BE2C (cell line): Measurements from ENCODE around the gene TMEM236.

Source experiments
- DNase-seq: peaks from one replicate; pipeline ENCODE4 v3.0.0-alpha.2; 2020
- H3K27me3 ChIP-seq: fragments of 250-450 bp; sonication (Bioruptor Pico); 2 replicates; pipeline ENCODE4 v1.5.1; 2020; ENCODE audit warnings: mild to moderate bottlenecking
- H3K36me3 ChIP-seq: fragments of 250-450 bp; sonication (Bioruptor Pico); 2 replicates; pipeline ENCODE4 v1.5.1; 2020; ENCODE audit warnings: mild to moderate bottlenecking
- H3K4me1 ChIP-seq: fragments of 250-450 bp; sonication (Bioruptor Pico); 2 replicates; pipeline ENCODE4 v1.5.1; 2020
- H3K4me3 ChIP-seq: 2 replicates; pipeline ENCODE4 v1.5.1; 2011; ENCODE audit warnings: low read depth, low read length
- H3K9me3 ChIP-seq: fragments of 250-450 bp; sonication (Bioruptor Pico); 2 replicates; pipeline ENCODE4 v1.5.1; 2020
- CTCF ChIP-seq: IDR thresholded peaks from 2 replicates; pipeline ENCODE4 v1.5.1; 2012; ENCODE audit warnings: mild to moderate bottlenecking, low read depth, low read length

TMEM236 gene

GRCh38 chr10:17747883-17748550 lies 4.0 kb upstream of the TMEM236 start:
- TF ChIP-seq CTCF: no peak

DNA sequence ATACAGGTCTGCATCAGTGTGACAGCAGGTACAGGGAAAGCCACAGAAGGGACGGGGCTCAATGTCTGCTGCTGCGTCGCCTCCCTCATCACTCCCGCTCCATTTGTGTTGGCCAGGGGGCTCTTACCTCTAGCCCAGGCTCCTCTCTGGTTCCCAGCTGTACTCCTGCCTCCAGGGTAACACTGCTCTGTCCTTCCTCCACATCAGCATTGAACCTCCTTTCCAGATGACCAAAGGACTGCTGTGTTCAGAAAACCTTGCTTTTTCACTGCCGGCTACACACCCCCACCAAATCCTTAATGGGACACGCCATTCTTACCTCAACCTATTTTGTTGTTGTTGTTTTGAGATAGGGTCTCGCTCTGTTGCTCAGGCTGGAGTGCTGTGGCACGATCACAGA lies 2.1 kb upstream of the TMEM236 start:
- TF ChIP-seq CTCF: no peak
- H3K36me3 ChIP-seq: no peaks in the 10 kb centered on the region
- H3K27me3 ChIP-seq: no peaks in the 10 kb centered on the region
- no peaks in the 10 kb centered on the region for H3K4me1 ChIP-seq
- H3K9me3 ChIP-seq: no peaks in the 10 kb centered on the region
- no peak overlapping the region for H3K4me3 ChIP-seq
- no peak for DNase-seq

More at GRCh38 chr10:17747883-17748550, 4.0 kb upstream of the TMEM236 start:
- Histone ChIP-seq H3K36me3 (no peaks in the 10 kb centered on the region), H3K27me3 (no peaks in the 10 kb centered on the region), H3K4me3 (no peak overlapping the region), H3K9me3 (no peaks in the 10 kb centered on the region), H3K4me1 (no peaks in the 10 kb centered on the region)
- DNase-seq: no peak

- no peak for DNase-seq
These were observed 4.7 kb downstream of the TMEM236 start for GRCh38 chr10:17756557-17757217.

DNA sequence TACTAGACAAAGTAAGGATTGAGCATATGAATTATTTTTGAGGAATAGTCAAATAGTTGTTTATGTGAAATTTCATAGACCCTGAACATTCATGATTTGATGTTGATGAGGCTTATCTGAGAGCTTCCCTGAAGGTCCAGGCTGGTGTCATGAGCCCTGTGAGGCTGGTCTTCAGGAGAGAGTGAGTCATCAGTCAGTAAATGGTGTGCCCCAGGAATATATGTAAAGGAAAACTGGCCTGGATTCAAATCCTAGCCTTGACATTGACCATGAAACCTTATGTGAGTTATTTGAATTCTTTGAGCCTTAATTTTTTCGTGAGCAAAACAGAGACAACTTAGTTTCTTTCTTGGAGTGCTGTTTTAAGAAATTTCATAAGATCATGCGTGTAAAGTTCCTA lies 6.2 kb downstream of the TMEM236 start:
- no peaks in the 10 kb centered on the region for H3K4me1 ChIP-seq
- no peak overlapping the region for H3K4me3 ChIP-seq
- H3K27me3 ChIP-seq: no peaks in the 10 kb centered on the region
- H3K9me3 ChIP-seq: no peaks in the 10 kb centered on the region
- DNase-seq: no peak
- no peaks in the 10 kb centered on the region for H3K36me3 ChIP-seq
- TF ChIP-seq CTCF: no peak

More at GRCh38 chr10:17756557-17757217, 4.7 kb downstream of the TMEM236 start:
- no peak overlapping the region for H3K4me3 ChIP-seq
- TF ChIP-seq CTCF: no peak
- no peaks in the 10 kb centered on the region for H3K9me3 ChIP-seq
- no peaks in the 10 kb centered on the region for H3K36me3 ChIP-seq
- H3K27me3 ChIP-seq: no peaks in the 10 kb centered on the region
- no peaks in the 10 kb centered on the region for H3K4me1 ChIP-seq

GRCh38 chr10:17758896-17759295 lies 6.9 kb downstream of the TMEM236 start:
- Histone ChIP-seq H3K4me1 (no peaks in the 10 kb centered on the region), H3K27me3 (no peaks in the 10 kb centered on the region), H3K4me3 (no peak overlapping the region), H3K9me3 (no peaks in the 10 kb centered on the region), H3K36me3 (no peaks in the 10 kb centered on the region)
- no peak for DNase-seq
- no peak for TF ChIP-seq CTCF

- DNase-seq: no peak
- H3K4me1 ChIP-seq: no peaks in the 10 kb centered on the region
- no peaks in the 10 kb centered on the region for H3K27me3 ChIP-seq
These were observed 12.1 kb downstream of the TMEM236 start for GRCh38 chr10:17764142-17764541.

More at GRCh38 chr10:17764142-17764541, 12.1 kb downstream of the TMEM236 start:
- no peak for TF ChIP-seq CTCF
- Histone ChIP-seq H3K9me3 (no peaks in the 10 kb centered on the region), H3K36me3 (no peaks in the 10 kb centered on the region), H3K4me3 (no peak overlapping the region)
